Measurements from ENCODE around the gene MDGA2.

Gene MDGA2

GRCh38 chr14:46793144-46793543 is 882.3 kb downstream of the MDGA2 start:
- in situ Hi-C loops (cut with HindIII; ENCODE audit: low sequenced_read_pairs), result no loop called here
- no peak overlapping the region for H3K4me3 ChIP-seq (ENCODE audit: low read depth, low read length)
- TF ChIP-seq, protein P1, sequence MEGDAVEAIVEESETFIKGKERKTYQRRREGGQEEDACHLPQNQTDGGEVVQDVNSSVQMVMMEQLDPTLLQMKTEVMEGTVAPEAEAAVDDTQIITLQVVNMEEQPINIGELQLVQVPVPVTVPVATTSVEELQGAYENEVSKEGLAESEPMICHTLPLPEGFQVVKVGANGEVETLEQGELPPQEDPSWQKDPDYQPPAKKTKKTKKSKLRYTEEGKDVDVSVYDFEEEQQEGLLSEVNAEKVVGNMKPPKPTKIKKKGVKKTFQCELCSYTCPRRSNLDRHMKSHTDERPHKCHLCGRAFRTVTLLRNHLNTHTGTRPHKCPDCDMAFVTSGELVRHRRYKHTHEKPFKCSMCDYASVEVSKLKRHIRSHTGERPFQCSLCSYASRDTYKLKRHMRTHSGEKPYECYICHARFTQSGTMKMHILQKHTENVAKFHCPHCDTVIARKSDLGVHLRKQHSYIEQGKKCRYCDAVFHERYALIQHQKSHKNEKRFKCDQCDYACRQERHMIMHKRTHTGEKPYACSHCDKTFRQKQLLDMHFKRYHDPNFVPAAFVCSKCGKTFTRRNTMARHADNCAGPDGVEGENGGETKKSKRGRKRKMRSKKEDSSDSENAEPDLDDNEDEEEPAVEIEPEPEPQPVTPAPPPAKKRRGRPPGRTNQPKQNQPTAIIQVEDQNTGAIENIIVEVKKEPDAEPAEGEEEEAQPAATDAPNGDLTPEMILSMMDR (IDR thresholded peaks at IDR 0.05; ENCODE audit: low read depth, low read length, missing control alignments), result no peak
- DNase-seq (ENCODE audit: low read depth), result no peak
